ENCODE results near the gene CDK6.
A peak's percentile ranks its signal among the peaks of the same experiment; 100 is the strongest.

CDK6 gene

GRCh38 chr7:92645114-92646061 is 191.0 kb downstream of the CDK6 start:
- in situ Hi-C loops (cut with HindIII; ENCODE audit: low sequenced_read_pairs): no loop called here
- no peak overlapping the region for H3K4me3 ChIP-seq (ENCODE audit: low read depth, low read length)
- TF ChIP-seq CTCF (IDR thresholded peaks at IDR 0.05; ENCODE audit: low read depth, low read length, missing control alignments): no peak
- DNase-seq (ENCODE audit: low read depth): no peak

- no peak for DNase-seq (ENCODE audit: low read depth)
- in situ Hi-C loops (cut with HindIII; ENCODE audit: low sequenced_read_pairs): no loop called here
- no peak overlapping the region for H3K4me3 ChIP-seq (ENCODE audit: low read depth, low read length)
- TF ChIP-seq CTCF (IDR thresholded peaks at IDR 0.05; ENCODE audit: low read depth, low read length, missing control alignments): no peak
These were observed 191.8 kb downstream of the CDK6 start for GRCh38 chr7:92644406-92645113.

- TF ChIP-seq CTCF (IDR thresholded peaks at IDR 0.05; ENCODE audit: low read depth, low read length, missing control alignments): no peak
- H3K4me3 ChIP-seq (ENCODE audit: low read depth, low read length): no peak overlapping the region
- no peak for DNase-seq (ENCODE audit: low read depth)
- in situ Hi-C loops (cut with HindIII; ENCODE audit: low sequenced_read_pairs): no loop called here
These were observed 192.6 kb downstream of the CDK6 start for GRCh38 chr7:92643821-92644220.

GRCh38 chr7:92641921-92642511 is 194.4 kb downstream of the CDK6 start:
- no peak for TF ChIP-seq CTCF (IDR thresholded peaks at IDR 0.05; ENCODE audit: low read depth, low read length, missing control alignments)
- peak; percentile 69 for DNase-seq (ENCODE audit: low read depth)
- no peak overlapping the region for H3K4me3 ChIP-seq (ENCODE audit: low read depth, low read length)
- in situ Hi-C loops (cut with HindIII; ENCODE audit: low sequenced_read_pairs): no loop called here

GRCh38 chr7:92639966-92640365 is 196.4 kb downstream of the CDK6 start:
- H3K4me3 ChIP-seq (ENCODE audit: low read depth, low read length): no peak overlapping the region
- in situ Hi-C loops (cut with HindIII; ENCODE audit: low sequenced_read_pairs): loop anchor here (5.0 kb wide), 1 partner anchor 47 kb away; no protein-coding TSS in a partner anchor
- TF ChIP-seq CTCF (IDR thresholded peaks at IDR 0.05; ENCODE audit: low read depth, low read length, missing control alignments): no peak
- DNase-seq (ENCODE audit: low read depth): no peak

GRCh38 chr7:92639213-92639896 is 197.0 kb downstream of the CDK6 start:
- TF ChIP-seq CTCF (IDR thresholded peaks at IDR 0.05; ENCODE audit: low read depth, low read length, missing control alignments): no peak
- no peak for DNase-seq (ENCODE audit: low read depth)
- H3K4me3 ChIP-seq (ENCODE audit: low read depth, low read length): no peak overlapping the region
- in situ Hi-C loops (cut with HindIII; ENCODE audit: low sequenced_read_pairs): loop anchor here (5.0 kb wide), 1 partner anchor 48 kb away; no protein-coding TSS in a partner anchor
